WTC11 (cell line): Measurements from ENCODE around the gene SNRNP27. TPM values are rescaled to one million over a fixed set of nuclear protein-coding genes. Genes with fewer than 3 reads are reported as not detected.

Source experiments
- ATAC-seq: fragments of 200-7000 bp; cut with Tn5 transposase; 2 replicates; pipeline ENCODE4 v1.10.0; 2021; ENCODE audit warnings: mild to moderate bottlenecking, moderate library complexity
- CTCF ChIA-PET: fragments of 300-600 bp; sonication (Branson Sonifier 250); formaldehyde crosslinking; loops from one replicate; lab custom pipeline; 2021; ENCODE audit warnings: antibody characterized with exemption; lab: Charles Lee
- POLR2A ChIA-PET: fragments of 350-600 bp; sonication (Branson Sonifier 250); formaldehyde crosslinking; loops from one replicate; lab custom pipeline; 2021; ENCODE audit warnings: antibody characterized with exemption; lab: Charles Lee
- DNase-seq: peaks from one replicate; pipeline ENCODE4 v3.0.0; 2021; ENCODE audit warnings: low spot score
- H3K27ac Mint-ChIP-seq: 2 replicates; pipeline ENCODE4 v1.8.0; 2021; ENCODE audit warnings: mixed read lengths
- H3K27me3 Mint-ChIP-seq: 2 replicates; pipeline ENCODE4 v1.8.0; 2021; ENCODE audit warnings: low read depth, mild to moderate bottlenecking, moderate library complexity, mixed read lengths
- H3K36me3 Mint-ChIP-seq: 2 replicates; pipeline ENCODE4 v1.8.0; 2021; ENCODE audit warnings: mixed read lengths
- H3K4me1 Mint-ChIP-seq: 2 replicates; pipeline ENCODE4 v1.8.0; 2022; ENCODE audit warnings: mixed read lengths
- H3K4me3 Mint-ChIP-seq: 2 replicates; pipeline ENCODE4 v1.8.0; 2021; ENCODE audit warnings: mild to moderate bottlenecking, moderate library complexity, mixed read lengths
- H3K9me3 Mint-ChIP-seq: 2 replicates; pipeline ENCODE4 v1.8.0; 2021; ENCODE audit warnings: mixed read lengths
- ELF4 ChIP-seq: sonication (generic); formaldehyde crosslinking; IDR thresholded peaks from 2 replicates; pipeline ENCODE4 v1.8.1; 2022; ENCODE audit warnings: low read depth, mild to moderate bottlenecking, moderate library complexity, missing genetic modification reagents
- FOXK1 ChIP-seq: sonication (generic); formaldehyde crosslinking; IDR thresholded peaks from 2 replicates; pipeline ENCODE4 v1.8.0; 2022; ENCODE audit warnings: mild to moderate bottlenecking, moderate library complexity, missing genetic modification reagents
- GABPB1 ChIP-seq: sonication (generic); formaldehyde crosslinking; IDR thresholded peaks from 2 replicates; pipeline ENCODE4 v1.8.1; 2023; ENCODE audit warnings: mild to moderate bottlenecking, missing genetic modification reagents
- IRF2 ChIP-seq: sonication (generic); formaldehyde crosslinking; IDR thresholded peaks from 2 replicates; pipeline ENCODE4 v1.8.0; 2022; ENCODE audit warnings: low read depth, missing genetic modification reagents, borderline replicate concordance
- JUN ChIP-seq: sonication (generic); formaldehyde crosslinking; IDR thresholded peaks from 2 replicates; pipeline ENCODE4 v1.8.0; 2023; ENCODE audit warnings: mild to moderate bottlenecking, missing genetic modification reagents
- NFYB ChIP-seq: sonication (generic); formaldehyde crosslinking; conservative IDR thresholded peaks from 2 replicates; pipeline ENCODE4 v1.8.0; 2022; ENCODE audit warnings: low read depth, missing genetic modification reagents
- OVOL2 ChIP-seq: fragments of 250-450 bp; sonication (Bioruptor Pico); IDR thresholded peaks from 2 replicates; pipeline ENCODE4 v1.9.0; 2021; ENCODE audit warnings: mild to moderate bottlenecking, borderline replicate concordance
- RELA ChIP-seq: sonication (generic); formaldehyde crosslinking; IDR thresholded peaks from 2 replicates; pipeline ENCODE4 v1.8.1; 2022; ENCODE audit warnings: missing genetic modification reagents, mild to moderate bottlenecking, borderline replicate concordance
- SMAD4 ChIP-seq: sonication (generic); formaldehyde crosslinking; IDR thresholded peaks from 2 replicates; pipeline ENCODE4 v1.8.0; 2022; ENCODE audit warnings: mild to moderate bottlenecking, missing genetic modification reagents
- ZNF671 ChIP-seq: fragments of 250-450 bp; sonication (Bioruptor Pico); IDR thresholded peaks from 2 replicates; pipeline ENCODE4 v1.8.0; 2021; ENCODE audit warnings: mild to moderate bottlenecking
- total RNA-seq: library from RNA; stranded (reverse); gene quantifications from 3 replicates; pipeline ENCODE4 v1.2.3, GENCODE V29; 2021
- TF ChIP-seq, protein P1 (sequence below): fragments of 250-450 bp; sonication (Bioruptor Pico); IDR thresholded peaks from 2 replicates; pipeline ENCODE4 v1.9.0; 2021; ENCODE audit warnings: mild to moderate bottlenecking
- TF ChIP-seq, protein P2 (sequence below): sonication (generic); formaldehyde crosslinking; conservative IDR thresholded peaks from 2 replicates; pipeline ENCODE4 v1.8.1; 2023; ENCODE audit warnings: mild to moderate bottlenecking, low read depth, missing genetic modification reagents, moderate library complexity
- TF ChIP-seq, protein P3 (sequence below): sonication (generic); formaldehyde crosslinking; IDR thresholded peaks from 2 replicates; pipeline ENCODE4 v1.8.0; 2022; ENCODE audit warnings: mild to moderate bottlenecking, missing genetic modification reagents
- TF ChIP-seq, protein P4 (sequence below): sonication (generic); formaldehyde crosslinking; IDR thresholded peaks from 2 replicates; pipeline ENCODE4 v1.8.1; 2022; ENCODE audit warnings: mild to moderate bottlenecking, moderate library complexity, missing genetic modification reagents
- TF ChIP-seq, protein P5 (sequence below): fragments of 250-450 bp; sonication (Bioruptor Pico); IDR thresholded peaks from 2 replicates; pipeline ENCODE4 v1.9.0; 2021; ENCODE audit warnings: mild to moderate bottlenecking, borderline replicate concordance

Gene SNRNP27
- total RNA-seq, 1 experiment from 2014 or later: 38.4 TPM

DNA sequence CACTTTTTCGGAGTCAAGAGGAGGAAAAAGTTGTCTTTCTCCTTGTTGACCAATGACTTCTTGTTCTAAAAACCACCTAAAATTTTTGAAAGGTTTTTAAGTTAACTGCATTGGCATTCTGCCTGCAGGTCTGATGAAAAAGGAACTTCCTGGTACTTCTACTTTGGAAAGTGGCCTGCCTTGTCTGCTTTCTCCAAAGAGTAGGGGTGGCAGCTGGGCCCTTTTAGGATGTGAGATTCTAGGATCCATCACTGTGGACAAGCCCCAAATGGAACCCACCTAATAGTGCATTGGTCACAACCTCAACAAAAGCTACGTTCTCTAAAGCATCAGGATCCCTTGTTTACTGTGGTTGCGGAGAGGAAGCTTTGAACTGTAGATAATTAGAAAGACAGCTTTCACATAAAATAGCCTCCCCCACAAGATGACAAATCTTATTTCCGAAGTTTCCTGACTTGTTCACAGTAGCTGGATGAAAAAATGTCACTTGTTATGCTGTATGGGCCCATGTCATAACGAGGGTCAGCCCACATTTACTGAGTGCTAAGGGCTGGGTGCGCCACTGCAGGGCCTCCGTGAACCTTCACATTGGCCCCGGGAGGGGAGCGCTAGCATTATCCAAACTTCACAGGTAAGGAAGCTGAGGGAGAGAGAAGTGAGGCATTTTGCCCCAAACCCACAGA, 50.2 kb downstream of the SNRNP27 start (continued):
- TF ChIP-seq, protein P1, sequence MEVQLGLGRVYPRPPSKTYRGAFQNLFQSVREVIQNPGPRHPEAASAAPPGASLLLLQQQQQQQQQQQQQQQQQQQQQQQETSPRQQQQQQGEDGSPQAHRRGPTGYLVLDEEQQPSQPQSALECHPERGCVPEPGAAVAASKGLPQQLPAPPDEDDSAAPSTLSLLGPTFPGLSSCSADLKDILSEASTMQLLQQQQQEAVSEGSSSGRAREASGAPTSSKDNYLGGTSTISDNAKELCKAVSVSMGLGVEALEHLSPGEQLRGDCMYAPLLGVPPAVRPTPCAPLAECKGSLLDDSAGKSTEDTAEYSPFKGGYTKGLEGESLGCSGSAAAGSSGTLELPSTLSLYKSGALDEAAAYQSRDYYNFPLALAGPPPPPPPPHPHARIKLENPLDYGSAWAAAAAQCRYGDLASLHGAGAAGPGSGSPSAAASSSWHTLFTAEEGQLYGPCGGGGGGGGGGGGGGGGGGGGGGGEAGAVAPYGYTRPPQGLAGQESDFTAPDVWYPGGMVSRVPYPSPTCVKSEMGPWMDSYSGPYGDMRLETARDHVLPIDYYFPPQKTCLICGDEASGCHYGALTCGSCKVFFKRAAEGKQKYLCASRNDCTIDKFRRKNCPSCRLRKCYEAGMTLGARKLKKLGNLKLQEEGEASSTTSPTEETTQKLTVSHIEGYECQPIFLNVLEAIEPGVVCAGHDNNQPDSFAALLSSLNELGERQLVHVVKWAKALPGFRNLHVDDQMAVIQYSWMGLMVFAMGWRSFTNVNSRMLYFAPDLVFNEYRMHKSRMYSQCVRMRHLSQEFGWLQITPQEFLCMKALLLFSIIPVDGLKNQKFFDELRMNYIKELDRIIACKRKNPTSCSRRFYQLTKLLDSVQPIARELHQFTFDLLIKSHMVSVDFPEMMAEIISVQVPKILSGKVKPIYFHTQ (CRISPR knock-in tag): no peak
- TF ChIP-seq GABPB1 (CRISPR knock-in tag) (no peak), NFYB (CRISPR knock-in tag) (no peak), ZNF671 (no peak), IRF2 (CRISPR knock-in tag) (no peak), FOXK1 (CRISPR knock-in tag) (no peak)
- TF ChIP-seq, protein P2, sequence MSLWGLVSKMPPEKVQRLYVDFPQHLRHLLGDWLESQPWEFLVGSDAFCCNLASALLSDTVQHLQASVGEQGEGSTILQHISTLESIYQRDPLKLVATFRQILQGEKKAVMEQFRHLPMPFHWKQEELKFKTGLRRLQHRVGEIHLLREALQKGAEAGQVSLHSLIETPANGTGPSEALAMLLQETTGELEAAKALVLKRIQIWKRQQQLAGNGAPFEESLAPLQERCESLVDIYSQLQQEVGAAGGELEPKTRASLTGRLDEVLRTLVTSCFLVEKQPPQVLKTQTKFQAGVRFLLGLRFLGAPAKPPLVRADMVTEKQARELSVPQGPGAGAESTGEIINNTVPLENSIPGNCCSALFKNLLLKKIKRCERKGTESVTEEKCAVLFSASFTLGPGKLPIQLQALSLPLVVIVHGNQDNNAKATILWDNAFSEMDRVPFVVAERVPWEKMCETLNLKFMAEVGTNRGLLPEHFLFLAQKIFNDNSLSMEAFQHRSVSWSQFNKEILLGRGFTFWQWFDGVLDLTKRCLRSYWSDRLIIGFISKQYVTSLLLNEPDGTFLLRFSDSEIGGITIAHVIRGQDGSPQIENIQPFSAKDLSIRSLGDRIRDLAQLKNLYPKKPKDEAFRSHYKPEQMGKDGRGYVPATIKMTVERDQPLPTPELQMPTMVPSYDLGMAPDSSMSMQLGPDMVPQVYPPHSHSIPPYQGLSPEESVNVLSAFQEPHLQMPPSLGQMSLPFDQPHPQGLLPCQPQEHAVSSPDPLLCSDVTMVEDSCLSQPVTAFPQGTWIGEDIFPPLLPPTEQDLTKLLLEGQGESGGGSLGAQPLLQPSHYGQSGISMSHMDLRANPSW: no peak
- TF ChIP-seq, protein P3, sequence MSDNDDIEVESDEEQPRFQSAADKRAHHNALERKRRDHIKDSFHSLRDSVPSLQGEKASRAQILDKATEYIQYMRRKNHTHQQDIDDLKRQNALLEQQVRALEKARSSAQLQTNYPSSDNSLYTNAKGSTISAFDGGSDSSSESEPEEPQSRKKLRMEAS (CRISPR knock-in tag): no peak
- TF ChIP-seq, all 79 proteins: peak for 0

DNA sequence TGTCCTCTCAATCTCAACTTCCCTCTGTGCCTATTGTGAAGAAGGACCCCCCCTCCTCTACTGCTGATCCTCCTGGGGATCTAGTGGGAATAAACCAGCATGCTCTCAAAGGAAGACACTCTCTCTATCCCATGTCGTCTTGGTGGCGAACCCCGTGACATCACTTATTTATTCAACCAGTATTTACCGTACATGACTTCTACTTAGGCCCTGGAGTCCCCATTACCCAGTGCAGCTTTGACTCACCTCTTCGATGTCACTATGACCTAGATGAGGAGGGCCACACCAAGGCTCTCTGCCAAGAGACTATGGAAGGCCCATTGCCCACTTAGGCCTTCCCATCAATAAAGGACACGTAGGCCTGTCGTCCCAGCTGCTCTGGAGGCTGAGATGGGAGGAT, 51.0 kb downstream of the SNRNP27 start:
- ATAC-seq (no peak), DNase-seq (no peak)
- POLR2A ChIA-PET: no interaction called here
- H3K4me3 Mint-ChIP-seq: no peak overlapping the region
- no peak for TF ChIP-seq NFYB (CRISPR knock-in tag)
- TF ChIP-seq, protein P2: no peak
- no peak for TF ChIP-seq OVOL2 (CRISPR knock-in tag)
- TF ChIP-seq ELF4 (CRISPR knock-in tag): no peak
- no peak for TF ChIP-seq RELA (CRISPR knock-in tag)
- TF ChIP-seq, protein P4, sequence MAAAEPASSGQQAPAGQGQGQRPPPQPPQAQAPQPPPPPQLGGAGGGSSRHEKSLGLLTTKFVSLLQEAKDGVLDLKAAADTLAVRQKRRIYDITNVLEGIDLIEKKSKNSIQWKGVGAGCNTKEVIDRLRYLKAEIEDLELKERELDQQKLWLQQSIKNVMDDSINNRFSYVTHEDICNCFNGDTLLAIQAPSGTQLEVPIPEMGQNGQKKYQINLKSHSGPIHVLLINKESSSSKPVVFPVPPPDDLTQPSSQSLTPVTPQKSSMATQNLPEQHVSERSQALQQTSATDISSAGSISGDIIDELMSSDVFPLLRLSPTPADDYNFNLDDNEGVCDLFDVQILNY: no peak
- TF ChIP-seq, protein P5, sequence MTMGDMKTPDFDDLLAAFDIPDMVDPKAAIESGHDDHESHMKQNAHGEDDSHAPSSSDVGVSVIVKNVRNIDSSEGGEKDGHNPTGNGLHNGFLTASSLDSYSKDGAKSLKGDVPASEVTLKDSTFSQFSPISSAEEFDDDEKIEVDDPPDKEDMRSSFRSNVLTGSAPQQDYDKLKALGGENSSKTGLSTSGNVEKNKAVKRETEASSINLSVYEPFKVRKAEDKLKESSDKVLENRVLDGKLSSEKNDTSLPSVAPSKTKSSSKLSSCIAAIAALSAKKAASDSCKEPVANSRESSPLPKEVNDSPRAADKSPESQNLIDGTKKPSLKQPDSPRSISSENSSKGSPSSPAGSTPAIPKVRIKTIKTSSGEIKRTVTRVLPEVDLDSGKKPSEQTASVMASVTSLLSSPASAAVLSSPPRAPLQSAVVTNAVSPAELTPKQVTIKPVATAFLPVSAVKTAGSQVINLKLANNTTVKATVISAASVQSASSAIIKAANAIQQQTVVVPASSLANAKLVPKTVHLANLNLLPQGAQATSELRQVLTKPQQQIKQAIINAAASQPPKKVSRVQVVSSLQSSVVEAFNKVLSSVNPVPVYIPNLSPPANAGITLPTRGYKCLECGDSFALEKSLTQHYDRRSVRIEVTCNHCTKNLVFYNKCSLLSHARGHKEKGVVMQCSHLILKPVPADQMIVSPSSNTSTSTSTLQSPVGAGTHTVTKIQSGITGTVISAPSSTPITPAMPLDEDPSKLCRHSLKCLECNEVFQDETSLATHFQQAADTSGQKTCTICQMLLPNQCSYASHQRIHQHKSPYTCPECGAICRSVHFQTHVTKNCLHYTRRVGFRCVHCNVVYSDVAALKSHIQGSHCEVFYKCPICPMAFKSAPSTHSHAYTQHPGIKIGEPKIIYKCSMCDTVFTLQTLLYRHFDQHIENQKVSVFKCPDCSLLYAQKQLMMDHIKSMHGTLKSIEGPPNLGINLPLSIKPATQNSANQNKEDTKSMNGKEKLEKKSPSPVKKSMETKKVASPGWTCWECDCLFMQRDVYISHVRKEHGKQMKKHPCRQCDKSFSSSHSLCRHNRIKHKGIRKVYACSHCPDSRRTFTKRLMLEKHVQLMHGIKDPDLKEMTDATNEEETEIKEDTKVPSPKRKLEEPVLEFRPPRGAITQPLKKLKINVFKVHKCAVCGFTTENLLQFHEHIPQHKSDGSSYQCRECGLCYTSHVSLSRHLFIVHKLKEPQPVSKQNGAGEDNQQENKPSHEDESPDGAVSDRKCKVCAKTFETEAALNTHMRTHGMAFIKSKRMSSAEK (CRISPR knock-in tag): no peak
- no peak for TF ChIP-seq SMAD4 (CRISPR knock-in tag)
- TF ChIP-seq JUN (CRISPR knock-in tag): no peak
- H3K27ac Mint-ChIP-seq: no peak overlapping the region
- H3K36me3 Mint-ChIP-seq: no peaks in the 10 kb centered on the region
- H3K9me3 Mint-ChIP-seq: no peaks in the 10 kb centered on the region
- CTCF ChIA-PET: interaction anchor here (0.9 kb wide), 1 partner anchor 53 kb away, joined by 3 read pairs; no protein-coding TSS in a partner anchor
- H3K27me3 Mint-ChIP-seq: no peaks in the 10 kb centered on the region
- H3K4me1 Mint-ChIP-seq: peaks cover 9% of the 10 kb centered on the region
